HEK293 (cell line): Measurements from ENCODE around the gene OR1I1.

ENCODE experiments used
- PATZ1 ChIP-seq: fragments of 450-650 bp; formaldehyde crosslinking; IDR thresholded peaks from 2 replicates; pipeline ENCODE4 v1.5.1; 2016; ENCODE audit warnings: missing biosample characterization, missing genetic modification characterization
- ZNF350 ChIP-seq: fragments of 450-650 bp; formaldehyde crosslinking; IDR thresholded peaks from 2 replicates; pipeline ENCODE4 v1.5.0; 2017; ENCODE audit warnings: missing biosample characterization, mild to moderate bottlenecking, missing genetic modification characterization

- TF ChIP-seq PATZ1 (tag by site-specific recombination): no peak
- TF ChIP-seq ZNF350 (tag by site-specific recombination): no peak
Measured at GRCh38 chr19:15104003-15104402, 22.0 kb downstream of the OR1I1 start.
